Measurements from ENCODE around the gene ARL17B. TPM values are rescaled to one million over a fixed set of nuclear protein-coding genes. Genes with fewer than 3 reads are reported as not detected.
"Not testable (repeated sequence)": the region's sequence is repeated elsewhere in the genome, so short reads cannot be mapped to it uniquely, and the experiment has no call there.

Gene ARL17B
- total RNA-seq, 1 experiment from 2014 or later, result 41.1 TPM

- BruUV-seq (replicated peaks), result no TSS peak
- ChIA-PET POLR2A (no interaction called here), CTCF (no interaction called here)
- Histone ChIP-seq H3K9me3 (no peaks in the 10 kb centered on the region), H3K4me1 (peaks cover 8% of the 10 kb centered on the region; the same call in 1 of the 2 replicates), H3K4me3 (ENCODE audit: low read depth, low read length) (no peak overlapping the region), H3K36me3 (ENCODE audit: control insufficient read depth, insufficient read depth, low read length) (no peaks in the 10 kb centered on the region), H3K27me3 (replicated peaks; ENCODE audit: control insufficient read depth, insufficient read depth, low read length) (no peaks in the 10 kb centered on the region)
- Mint-ChIP-seq H3K27me3 (ENCODE audit: insufficient read depth, unreplicated experiment) (no peaks in the 10 kb centered on the region), H3K36me3 (ENCODE audit: insufficient read depth, unreplicated experiment) (no peaks in the 10 kb centered on the region), H3K4me1 (ENCODE audit: low read depth, unreplicated experiment) (peaks cover 22% of the 10 kb centered on the region), H3K9me3 (ENCODE audit: unreplicated experiment) (no peaks in the 10 kb centered on the region), H3K4me3 (ENCODE audit: unreplicated experiment) (no peak overlapping the region), H3K27ac (ENCODE audit: unreplicated experiment) (no peak overlapping the region)
- peak in 1 of 2 experiments; percentile 23 for DNase-seq
- no peak for TF ChIP-seq CTCF (IDR thresholded peaks at IDR 0.05; ENCODE audit: insufficient read depth in 1 of 2, low read depth in 1 of 2, low read length in 1 of 2, severe bottlenecking in 1 of 2, unreplicated experiment in 1 of 2)
- intact Hi-C loops (cut with micrococcal nuclease; ENCODE audit: unreplicated experiment), result no loop called here
These were observed 91.5 kb downstream of the ARL17B start for GRCh38 chr17:46270032-46270431.

GRCh38 chr17:46266656-46267544 lies 94.7 kb downstream of the ARL17B start:
- BruUV-seq (replicated peaks), result no TSS peak

DNA sequence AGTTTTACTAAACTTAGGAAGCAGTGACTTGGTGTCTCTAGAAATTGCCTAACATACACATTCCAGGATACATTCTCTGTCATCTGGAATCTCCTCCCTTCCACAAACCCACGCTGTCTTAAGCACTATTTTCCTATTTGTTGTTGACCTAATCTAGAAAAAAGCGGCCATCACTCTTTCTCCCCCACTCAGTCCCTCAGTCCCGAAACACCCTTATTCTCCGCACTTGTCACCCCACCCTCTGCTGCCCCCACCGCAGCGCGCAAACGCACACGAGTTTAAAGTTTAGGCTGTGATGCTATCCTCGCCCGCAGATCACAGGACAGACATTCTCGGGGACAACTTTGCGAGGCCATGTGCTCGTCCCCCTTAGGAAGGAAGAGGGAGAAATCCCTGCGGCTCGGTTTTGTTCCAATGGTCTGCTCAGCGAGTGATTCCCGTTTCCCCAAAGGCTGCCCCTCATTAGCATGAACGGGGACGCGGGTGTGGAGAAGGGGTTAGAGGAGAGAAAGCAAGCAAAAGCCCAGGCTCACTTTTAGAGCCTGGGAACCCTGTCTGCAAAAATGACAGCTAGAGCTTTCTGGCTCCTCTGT lies 95.4 kb downstream of the ARL17B start:
- Mint-ChIP-seq H3K4me1 (ENCODE audit: low read depth, unreplicated experiment) (peaks cover 29% of the 10 kb centered on the region), H3K4me3 (ENCODE audit: unreplicated experiment) (peak overlapping the region; percentile 75), H3K27ac (ENCODE audit: unreplicated experiment) (peak overlapping the region; percentile 25)
- H3K9me3 Mint-ChIP-seq (ENCODE audit: unreplicated experiment); POLR2A ChIA-PET; H3K36me3 Mint-ChIP-seq (ENCODE audit: insufficient read depth, unreplicated experiment); H3K27me3 ChIP-seq (replicated peaks; ENCODE audit: control insufficient read depth, insufficient read depth, low read length); H3K9me3 ChIP-seq; H3K27me3 Mint-ChIP-seq (ENCODE audit: insufficient read depth, unreplicated experiment); H3K36me3 ChIP-seq (ENCODE audit: control insufficient read depth, insufficient read depth, low read length); DNase-seq: not testable (repeated sequence)
- H3K4me3 ChIP-seq (ENCODE audit: low read depth, low read length), result peak overlapping the region; percentile 47
- H3K4me1 ChIP-seq, result peaks cover 18% of the 10 kb centered on the region
- CTCF ChIA-PET, result interaction anchor here (0.5 to 2.8 kb wide), 3 partner anchors 21 to 275 kb away, joined by 5 to 7 read pairs (median 5); partner anchors contain the start of gene KANSL1
- BruUV-seq (replicated peaks), result TSS peak; percentile 81
- intact Hi-C loops (cut with micrococcal nuclease; ENCODE audit: unreplicated experiment), result loop anchor here (10.0 kb wide), 1 partner anchor 261 kb away; no protein-coding TSS in a partner anchor

More at GRCh38 chr17:46266656-46267544, 94.7 kb downstream of the ARL17B start:
- Mint-ChIP-seq H3K36me3 (ENCODE audit: insufficient read depth, unreplicated experiment) (no peaks in the 10 kb centered on the region), H3K4me3 (ENCODE audit: unreplicated experiment) (peak overlapping the region; percentile 75), H3K27ac (ENCODE audit: unreplicated experiment) (peak overlapping the region; percentile 84), H3K27me3 (ENCODE audit: insufficient read depth, unreplicated experiment) (no peaks in the 10 kb centered on the region), H3K4me1 (ENCODE audit: low read depth, unreplicated experiment) (peaks cover 29% of the 10 kb centered on the region), H3K9me3 (ENCODE audit: unreplicated experiment) (no peaks in the 10 kb centered on the region)
- peaks cover 18% of the 10 kb centered on the region for H3K4me1 ChIP-seq
- no peaks in the 10 kb centered on the region for H3K27me3 ChIP-seq (replicated peaks; ENCODE audit: control insufficient read depth, insufficient read depth, low read length)
- ChIA-PET POLR2A (interaction anchor here (0.8 kb wide), 1 partner anchor 74 kb away, joined by 3 read pairs; no protein-coding TSS in a partner anchor), CTCF (interaction anchor here (0.5 to 2.8 kb wide), 3 partner anchors 20 to 276 kb away, joined by 5 to 7 read pairs (median 5); partner anchors contain the start of gene KANSL1)
- H3K9me3 ChIP-seq, result no peaks in the 10 kb centered on the region
- peak; percentile 84 to 93 for DNase-seq
- H3K36me3 ChIP-seq (ENCODE audit: control insufficient read depth, insufficient read depth, low read length), result no peaks in the 10 kb centered on the region
- intact Hi-C loops (cut with micrococcal nuclease; ENCODE audit: unreplicated experiment), result loop anchor here (10.0 kb wide), 1 partner anchor 262 kb away; no protein-coding TSS in a partner anchor
- H3K4me3 ChIP-seq (ENCODE audit: low read depth, low read length), result peak overlapping the region; percentile 77
- TF ChIP-seq CTCF (IDR thresholded peaks at IDR 0.05; ENCODE audit: insufficient read depth in 1 of 2, low read depth in 1 of 2, low read length in 1 of 2, severe bottlenecking in 1 of 2, unreplicated experiment in 1 of 2), result peak in 1 of 2 experiments; percentile 17
